Measurements from ENCODE around the gene BANP.

BANP gene

DNA sequence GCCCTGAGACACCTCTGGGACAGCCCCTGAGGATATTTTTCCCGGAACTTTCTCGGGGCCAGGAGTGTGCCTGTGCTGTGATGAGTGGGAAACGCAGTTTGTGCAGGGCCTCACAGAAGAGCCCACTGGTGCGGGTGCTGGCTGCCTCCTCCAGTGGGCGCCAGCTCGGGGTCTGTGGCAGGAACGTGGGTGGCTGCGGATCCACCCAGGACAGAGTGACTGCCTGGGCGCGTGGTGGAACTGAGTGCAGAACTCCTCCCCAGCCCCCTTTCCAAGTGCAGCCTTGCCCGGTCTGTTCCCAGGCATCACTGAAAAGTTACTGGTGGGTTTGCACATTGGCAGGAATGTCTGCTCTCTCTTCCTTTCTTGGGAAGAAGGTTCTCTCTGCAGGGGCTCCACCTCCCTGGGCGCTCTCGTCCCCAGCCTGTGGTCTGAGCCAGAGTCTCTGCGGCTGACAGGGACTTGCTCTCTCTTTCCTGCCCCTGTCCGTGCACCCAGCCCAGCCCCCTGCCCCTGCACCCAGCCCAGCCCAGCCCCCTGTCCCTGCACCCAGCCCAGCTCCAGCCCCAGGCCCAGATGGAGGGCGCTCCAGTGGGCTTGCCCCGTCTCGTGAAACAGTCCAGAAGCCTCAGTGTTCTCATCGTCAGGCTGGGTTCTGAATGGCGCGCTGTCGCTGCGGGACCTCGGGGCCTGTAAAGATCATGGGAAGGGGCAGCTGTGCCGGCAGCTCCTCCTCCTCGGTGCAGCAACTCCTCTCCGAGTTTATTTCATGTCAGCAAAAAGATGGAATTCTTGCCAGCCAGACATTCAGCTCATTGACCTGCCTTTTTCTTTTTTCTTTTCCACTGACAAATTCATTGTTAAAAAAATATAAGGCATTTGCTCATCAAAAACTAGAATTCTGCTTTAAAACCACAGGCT, 117.5 kb downstream of the BANP start:
- no peak overlapping the region for H3K4me3 ChIP-seq (ENCODE audit: low read length)
- TF ChIP-seq, protein P1, sequence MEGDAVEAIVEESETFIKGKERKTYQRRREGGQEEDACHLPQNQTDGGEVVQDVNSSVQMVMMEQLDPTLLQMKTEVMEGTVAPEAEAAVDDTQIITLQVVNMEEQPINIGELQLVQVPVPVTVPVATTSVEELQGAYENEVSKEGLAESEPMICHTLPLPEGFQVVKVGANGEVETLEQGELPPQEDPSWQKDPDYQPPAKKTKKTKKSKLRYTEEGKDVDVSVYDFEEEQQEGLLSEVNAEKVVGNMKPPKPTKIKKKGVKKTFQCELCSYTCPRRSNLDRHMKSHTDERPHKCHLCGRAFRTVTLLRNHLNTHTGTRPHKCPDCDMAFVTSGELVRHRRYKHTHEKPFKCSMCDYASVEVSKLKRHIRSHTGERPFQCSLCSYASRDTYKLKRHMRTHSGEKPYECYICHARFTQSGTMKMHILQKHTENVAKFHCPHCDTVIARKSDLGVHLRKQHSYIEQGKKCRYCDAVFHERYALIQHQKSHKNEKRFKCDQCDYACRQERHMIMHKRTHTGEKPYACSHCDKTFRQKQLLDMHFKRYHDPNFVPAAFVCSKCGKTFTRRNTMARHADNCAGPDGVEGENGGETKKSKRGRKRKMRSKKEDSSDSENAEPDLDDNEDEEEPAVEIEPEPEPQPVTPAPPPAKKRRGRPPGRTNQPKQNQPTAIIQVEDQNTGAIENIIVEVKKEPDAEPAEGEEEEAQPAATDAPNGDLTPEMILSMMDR (IDR thresholded peaks at IDR 0.05; ENCODE audit: insufficient read depth, low read depth, low read length, missing control alignments): no peak
- DNase-seq (ENCODE audit: low read depth): no peak

DNA sequence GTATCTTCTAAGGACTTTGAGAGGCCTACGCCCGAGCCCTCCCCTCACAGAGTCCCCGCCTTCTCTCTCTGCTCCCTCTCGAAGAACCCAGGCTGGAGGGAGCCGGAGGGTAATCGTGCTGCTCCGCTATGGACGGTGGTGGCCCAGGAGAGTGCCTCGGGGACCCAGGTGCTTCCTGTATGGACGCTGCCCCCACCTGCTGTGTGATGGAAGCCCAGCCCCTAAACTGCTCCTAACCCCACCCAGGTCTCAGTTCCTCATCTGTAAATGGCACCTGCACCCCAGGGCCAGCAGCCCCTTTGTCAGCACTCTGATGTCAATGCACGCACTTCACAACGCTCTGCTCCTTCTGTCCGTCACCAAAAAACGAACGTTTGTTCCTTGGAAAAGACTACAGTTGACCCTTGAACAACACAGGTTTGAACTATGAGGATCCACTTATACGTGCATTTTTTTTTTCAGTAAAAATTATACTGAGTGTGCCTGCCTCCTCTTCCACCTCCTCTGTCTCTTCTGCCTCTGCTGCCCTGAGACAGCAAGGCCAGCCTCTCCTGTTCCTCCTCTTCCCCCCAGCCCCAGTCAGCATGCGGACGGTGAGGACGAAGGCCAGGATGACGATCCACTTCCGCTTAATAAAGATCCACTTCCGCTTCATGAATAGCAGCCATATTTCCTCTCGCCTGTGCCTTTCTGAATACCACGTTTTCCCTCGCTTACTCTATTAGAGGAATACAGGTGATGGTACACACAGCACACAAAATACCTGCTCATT, 118.3 kb downstream of the BANP start:
- no peak for DNase-seq (ENCODE audit: low read depth)
- TF ChIP-seq, protein P1 (IDR thresholded peaks at IDR 0.05; ENCODE audit: insufficient read depth, low read depth, low read length, missing control alignments): no peak
- H3K4me3 ChIP-seq (ENCODE audit: low read length): no peak overlapping the region

DNA sequence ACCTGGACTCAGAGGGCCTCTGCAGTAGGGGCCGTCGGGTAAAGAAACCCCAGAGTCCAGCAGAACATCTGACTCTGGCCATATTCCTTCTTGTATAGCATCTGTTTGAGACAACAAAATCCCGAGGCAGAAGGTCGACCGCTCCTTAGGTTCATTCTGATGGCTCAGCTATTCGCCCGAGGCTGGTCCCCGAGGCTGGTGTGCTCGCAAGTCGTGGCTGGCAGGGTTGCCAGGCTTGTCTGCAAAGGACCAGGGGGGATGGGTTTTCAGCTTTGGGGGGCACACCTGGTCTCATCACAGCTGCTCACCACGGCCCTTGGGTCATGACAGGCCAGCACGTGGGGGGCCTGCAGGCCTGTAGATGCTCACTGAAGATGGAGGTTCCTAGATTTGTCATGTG, 119.1 kb downstream of the BANP start:
- no peak for DNase-seq (ENCODE audit: low read depth)
- no peak overlapping the region for H3K4me3 ChIP-seq (ENCODE audit: low read length)
- TF ChIP-seq, protein P1 (IDR thresholded peaks at IDR 0.05; ENCODE audit: insufficient read depth, low read depth, low read length, missing control alignments): no peak

DNA sequence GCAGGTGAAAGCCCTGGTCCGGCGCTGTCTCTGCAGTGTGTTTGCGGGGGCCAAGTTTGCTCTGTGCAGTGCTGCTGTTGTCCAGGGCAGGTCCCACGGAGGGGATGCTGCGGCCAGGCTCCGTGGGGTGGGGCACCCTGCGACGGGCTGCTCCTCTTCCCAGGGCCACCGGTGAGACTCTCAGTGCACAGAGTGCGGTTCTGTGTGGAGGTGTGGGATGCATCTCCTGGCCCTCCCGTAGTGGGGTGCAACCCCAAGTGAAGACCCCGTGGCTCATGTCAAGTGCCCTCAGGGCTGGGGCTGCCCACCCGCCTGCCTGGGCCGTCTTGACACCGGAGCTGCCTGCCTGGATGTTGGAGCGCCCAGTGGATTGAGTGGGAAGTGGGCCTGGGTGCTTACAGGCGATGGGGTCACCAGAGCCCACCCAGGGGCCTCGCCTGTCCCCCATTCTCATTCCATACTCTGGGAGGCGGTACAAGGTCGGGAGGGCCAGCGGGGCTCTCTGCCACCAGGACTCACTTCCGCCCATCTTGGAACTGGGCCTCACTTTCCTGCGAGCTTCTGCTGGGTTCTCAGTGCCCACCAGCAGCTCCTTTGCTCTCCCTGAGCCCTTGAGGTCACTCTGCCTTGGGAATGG, 119.9 kb downstream of the BANP start:
- H3K4me3 ChIP-seq (ENCODE audit: low read length): no peak overlapping the region
- no peak for DNase-seq (ENCODE audit: low read depth)
- TF ChIP-seq, protein P1 (IDR thresholded peaks at IDR 0.05; ENCODE audit: insufficient read depth, low read depth, low read length, missing control alignments): no peak

DNA sequence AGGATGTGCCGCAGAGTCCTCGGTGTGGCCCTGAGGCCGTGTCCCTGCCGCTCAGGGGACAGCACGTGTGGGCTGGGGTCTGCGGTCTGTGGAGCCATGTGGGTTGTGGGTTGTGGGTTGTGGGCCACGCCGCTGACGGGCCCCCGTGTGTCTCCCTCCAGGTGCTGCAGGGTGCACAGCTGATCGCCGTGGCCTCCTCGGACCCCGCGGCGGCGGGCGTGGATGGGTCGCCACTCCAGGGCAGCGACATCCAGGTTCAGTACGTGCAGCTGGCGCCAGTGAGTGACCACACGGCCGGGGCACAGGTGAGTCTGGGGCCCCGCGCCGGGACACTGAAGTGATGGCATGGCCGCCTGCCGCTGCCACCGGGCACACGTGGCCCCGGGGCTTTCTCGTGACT, 120.7 kb downstream of the BANP start:
- no peak for DNase-seq (ENCODE audit: low read depth)
- H3K4me3 ChIP-seq (ENCODE audit: low read length): no peak overlapping the region
- TF ChIP-seq, protein P1 (IDR thresholded peaks at IDR 0.05; ENCODE audit: insufficient read depth, low read depth, low read length, missing control alignments): no peak

DNA sequence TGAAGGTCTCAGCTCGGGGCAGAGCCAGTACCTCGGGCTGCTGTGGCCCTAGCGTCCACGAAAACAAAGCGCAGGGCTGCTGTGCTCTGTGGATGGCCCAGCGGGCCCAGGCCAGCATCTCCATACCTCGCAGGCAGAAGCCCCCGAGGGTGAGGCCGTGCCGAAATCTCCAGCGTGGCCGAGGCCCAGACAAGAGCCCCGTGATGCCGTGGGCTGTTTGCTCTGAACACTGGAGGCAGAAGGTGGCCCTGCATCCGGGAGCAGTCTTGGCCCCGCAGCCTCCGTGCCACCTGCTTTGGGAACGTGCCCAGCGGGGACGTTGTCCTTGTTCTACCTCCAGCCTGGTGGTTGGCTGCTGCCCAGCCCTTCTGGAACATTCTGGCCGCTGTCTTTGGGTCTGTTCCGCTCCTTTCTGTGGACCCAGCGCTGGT, 121.4 kb downstream of the BANP start:
- DNase-seq (ENCODE audit: low read depth): no peak
- H3K4me3 ChIP-seq (ENCODE audit: low read length): no peak overlapping the region
- TF ChIP-seq, protein P1 (IDR thresholded peaks at IDR 0.05; ENCODE audit: insufficient read depth, low read depth, low read length, missing control alignments): no peak
